HG03159 (cell line): ENCODE results near the gene PSMF1.

ENCODE experiments used
- ATAC-seq: cut with Tn5 transposase; IDR thresholded peaks from one replicate; pipeline ENCODE4 v1.9.1; 2021; ENCODE audit warnings: mild to moderate bottlenecking, moderate library complexity; ENCODE audit not compliant: unreplicated experiment

PSMF1 gene

GRCh38 chr20:1187605-1188171 is 69.3 kb downstream of the PSMF1 start:
- no peak for ATAC-seq

GRCh38 chr20:1188347-1188746 is 69.9 kb downstream of the PSMF1 start:
- ATAC-seq: no peak

GRCh38 chr20:1189827-1190226 is 71.4 kb downstream of the PSMF1 start:
- ATAC-seq: no peak

DNA sequence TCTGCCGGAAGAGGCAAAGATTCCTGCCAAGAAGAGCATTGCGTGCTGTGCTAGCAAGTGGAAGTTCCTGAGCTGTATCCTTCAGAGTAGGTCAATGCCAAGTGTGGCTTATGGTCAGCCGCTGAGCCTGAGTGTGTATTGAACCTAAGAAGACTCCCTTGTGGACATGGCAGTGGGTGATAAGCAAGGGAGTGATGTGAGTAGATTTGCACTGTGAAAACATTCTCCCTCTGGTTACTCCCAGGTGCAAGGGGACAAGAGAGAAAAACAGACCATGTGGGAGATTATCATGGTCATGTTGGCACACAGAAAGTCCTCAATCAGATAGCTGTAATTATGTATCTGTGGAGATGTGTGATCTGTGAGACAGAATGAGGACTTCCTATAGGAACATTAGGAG is 72.4 kb downstream of the PSMF1 start:
- no peak for ATAC-seq

- ATAC-seq: no peak
Observed at GRCh38 chr20:1191299-1191698, 72.9 kb downstream of the PSMF1 start.

- ATAC-seq: no peak
Observed at GRCh38 chr20:1195226-1195625, 76.8 kb downstream of the PSMF1 start.

- no peak for ATAC-seq
Observed at GRCh38 chr20:1196634-1197033, 78.2 kb downstream of the PSMF1 start.

- no peak for ATAC-seq
Observed at GRCh38 chr20:1197801-1198200, 79.4 kb downstream of the PSMF1 start.

DNA sequence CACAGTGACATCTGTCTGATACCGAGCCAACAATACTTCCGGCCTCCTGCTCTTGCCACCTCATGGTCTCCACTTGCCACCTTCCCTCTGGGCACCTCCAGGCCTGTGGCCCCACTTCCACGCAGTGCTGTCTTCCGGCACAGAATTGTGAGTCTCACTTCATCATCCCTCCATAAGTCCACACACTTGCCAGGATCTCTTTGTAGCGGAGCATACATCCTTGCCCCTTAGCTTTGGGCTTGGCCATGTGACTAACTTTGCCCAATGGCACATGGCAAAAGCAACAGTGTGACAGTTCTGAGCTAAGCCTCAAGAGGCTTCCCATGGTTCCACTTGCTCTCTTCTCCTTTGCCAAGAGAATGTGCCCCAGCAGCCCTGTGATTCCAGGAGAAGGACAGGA is 80.3 kb downstream of the PSMF1 start:
- no peak for ATAC-seq

GRCh38 chr20:1199212-1199873 is 80.9 kb downstream of the PSMF1 start:
- ATAC-seq: no peak

GRCh38 chr20:1199964-1200363 is 81.6 kb downstream of the PSMF1 start:
- ATAC-seq: no peak

- ATAC-seq: no peak
Observed at GRCh38 chr20:1202762-1203504, 84.5 kb downstream of the PSMF1 start, which contains the start of gene C20orf202. C20orf202 (plus strand) TSS chr20:1203454; CDS start chr20:1203586, 132 bp downstream.

DNA sequence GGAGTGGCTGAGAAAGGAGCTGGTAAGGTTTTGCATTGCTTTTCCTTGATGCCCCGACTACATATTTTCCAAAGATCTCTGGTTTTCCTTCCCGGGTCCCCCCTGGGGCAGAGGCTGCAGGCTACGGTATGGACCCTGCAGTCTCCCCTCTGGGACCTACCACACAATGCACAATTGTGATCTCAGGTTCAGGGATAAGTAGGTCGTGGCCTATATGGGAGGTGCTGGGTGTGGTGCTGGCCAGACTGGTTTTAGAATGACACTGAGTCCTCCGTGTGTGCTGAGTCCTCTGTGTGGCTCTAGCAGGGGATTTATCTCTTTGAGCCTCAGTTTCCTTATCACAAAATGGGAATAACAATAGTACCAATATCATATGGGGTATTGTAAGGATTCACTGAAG is 85.2 kb downstream of the PSMF1 start:
- ATAC-seq: no peak

GRCh38 chr20:1204113-1204512 is 85.7 kb downstream of the PSMF1 start:
- ATAC-seq: no peak

GRCh38 chr20:1204576-1204975 is 86.2 kb downstream of the PSMF1 start:
- ATAC-seq: no peak

DNA sequence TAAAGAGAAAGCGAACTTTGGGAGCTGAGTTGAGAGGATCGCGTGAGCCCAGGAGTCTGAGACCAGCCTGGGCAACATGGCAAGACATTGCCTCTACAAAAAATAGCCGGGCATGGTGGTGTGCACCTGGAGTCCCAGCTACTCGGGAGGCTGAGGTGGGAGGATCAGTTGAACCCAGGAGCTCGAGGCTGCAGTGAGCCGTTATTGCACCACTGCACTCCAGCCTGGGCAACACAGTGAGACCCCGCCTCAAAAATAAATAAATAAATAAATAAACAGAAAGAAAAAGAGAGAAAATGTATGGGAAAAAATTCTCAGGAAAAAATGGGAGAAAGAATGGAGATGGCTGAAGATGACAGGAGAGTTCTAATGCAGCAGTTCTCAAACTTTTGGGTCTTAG is 87.4 kb downstream of the PSMF1 start:
- no peak for ATAC-seq

- no peak for ATAC-seq
Observed at GRCh38 chr20:1206366-1207148, 88.2 kb downstream of the PSMF1 start.

- no peak for ATAC-seq
Observed at GRCh38 chr20:1207293-1207878, 89.0 kb downstream of the PSMF1 start.

- ATAC-seq: no peak
Observed at GRCh38 chr20:1209447-1210387, 91.3 kb downstream of the PSMF1 start.

DNA sequence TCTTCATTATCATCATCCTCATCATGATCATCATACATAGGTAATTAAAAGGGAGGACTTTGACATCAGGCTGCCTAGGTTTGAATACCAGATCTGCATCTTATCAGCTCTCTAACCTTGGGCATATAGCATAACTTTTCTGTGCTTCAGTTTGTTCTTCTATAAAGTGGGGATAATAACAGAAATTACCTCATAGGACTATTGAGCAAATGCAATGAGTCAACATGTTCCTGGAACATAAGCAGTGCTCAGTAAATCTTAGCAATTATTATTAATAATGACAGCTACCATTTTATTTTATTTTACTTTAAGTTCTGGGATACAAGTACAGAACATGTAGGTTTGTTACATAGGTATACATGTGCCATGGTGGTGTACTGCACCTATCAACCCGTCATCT is 92.1 kb downstream of the PSMF1 start:
- ATAC-seq: no peak
